GM21447 (cell line): ENCODE results near the gene GNG7.
"Not testable (repeated sequence)": the region's sequence is repeated elsewhere in the genome, so short reads cannot be mapped to it uniquely, and the experiment has no call there.

Source experiments
- ATAC-seq: cut with Tn5 transposase; IDR thresholded peaks from one replicate; pipeline ENCODE4 v1.9.1; 2021; ENCODE audit not compliant: unreplicated experiment

The GNG7 gene

GRCh38 chr19:2646866-2647535, 55.5 kb downstream of the GNG7 start:
- no peak for ATAC-seq

DNA sequence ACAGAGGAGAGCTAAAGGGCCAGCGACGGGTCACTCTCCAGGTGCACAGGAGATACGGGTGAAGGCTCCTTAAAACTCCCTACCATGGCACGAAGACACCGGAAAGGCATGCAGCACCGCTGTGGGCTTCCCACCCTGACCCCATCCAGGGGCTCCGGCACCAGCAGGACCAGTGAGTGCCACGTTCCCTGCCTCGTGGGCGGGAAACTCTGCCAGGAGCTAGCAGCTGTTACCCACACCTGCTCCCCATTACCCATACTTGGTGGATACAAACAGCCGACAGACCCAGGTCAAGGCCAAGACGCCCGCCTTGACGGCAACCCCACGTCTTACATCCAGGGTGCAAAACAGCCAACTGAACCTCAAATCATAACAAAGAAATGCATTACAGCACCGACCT, 56.7 kb downstream of the GNG7 start:
- no peak for ATAC-seq

GRCh38 chr19:2643123-2643737, 59.3 kb downstream of the GNG7 start:
- not testable (repeated sequence) for ATAC-seq

DNA sequence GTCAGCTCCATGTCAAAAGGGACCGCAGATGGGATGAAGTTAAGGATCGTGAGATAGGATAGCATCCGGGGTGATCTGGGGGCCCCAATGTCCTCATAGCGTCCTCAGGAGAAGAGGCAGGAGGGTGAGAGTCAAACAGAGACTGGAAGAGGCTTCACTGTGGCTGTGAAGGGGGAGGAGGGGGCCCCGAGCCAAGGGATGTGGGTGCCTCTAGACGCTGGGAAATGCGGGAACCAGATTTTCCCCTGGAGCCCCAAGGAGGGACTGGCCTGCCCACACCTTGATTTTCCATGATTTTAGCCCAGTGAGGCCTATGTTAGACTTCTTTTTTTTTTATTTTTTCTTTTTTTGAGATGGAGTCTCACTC, 61.2 kb downstream of the GNG7 start:
- no peak for ATAC-seq

DNA sequence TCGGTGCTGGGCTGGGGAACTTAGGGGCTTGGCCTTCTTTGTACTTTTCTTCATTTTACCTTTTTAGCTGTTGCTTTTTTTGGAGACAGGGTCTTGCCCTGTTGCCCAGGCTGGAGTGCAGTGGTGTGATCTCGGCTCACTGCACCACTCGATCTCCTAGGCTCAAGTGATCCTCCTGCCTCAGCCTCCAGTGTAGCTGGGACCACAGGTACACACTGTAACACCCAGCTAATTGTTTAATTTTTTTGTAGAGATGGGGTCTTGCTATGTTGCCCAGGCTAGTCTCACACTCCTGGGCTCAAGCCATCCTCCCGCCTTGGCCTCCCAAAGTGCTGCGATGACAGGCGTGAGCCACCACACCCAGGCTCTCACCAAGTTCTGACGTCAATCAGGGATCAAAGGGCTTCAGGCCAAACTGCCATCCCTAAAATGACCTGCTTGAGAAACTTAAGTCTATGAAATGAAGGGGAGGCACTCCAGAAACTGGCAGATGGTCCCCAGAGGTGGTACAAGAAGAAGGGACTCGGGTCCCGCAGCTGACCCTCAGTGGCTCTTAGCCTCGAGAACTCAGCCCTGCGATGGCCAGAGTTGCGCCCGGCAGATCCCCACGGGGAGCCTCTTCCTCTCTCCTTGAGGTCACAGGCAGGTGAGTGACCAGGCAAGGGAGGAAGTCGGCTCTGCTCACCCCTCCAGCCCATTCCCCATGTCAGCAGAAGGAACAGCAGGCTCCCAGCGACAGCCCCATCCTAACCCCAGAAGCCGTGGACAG, 61.7 kb downstream of the GNG7 start:
- ATAC-seq: no peak

DNA sequence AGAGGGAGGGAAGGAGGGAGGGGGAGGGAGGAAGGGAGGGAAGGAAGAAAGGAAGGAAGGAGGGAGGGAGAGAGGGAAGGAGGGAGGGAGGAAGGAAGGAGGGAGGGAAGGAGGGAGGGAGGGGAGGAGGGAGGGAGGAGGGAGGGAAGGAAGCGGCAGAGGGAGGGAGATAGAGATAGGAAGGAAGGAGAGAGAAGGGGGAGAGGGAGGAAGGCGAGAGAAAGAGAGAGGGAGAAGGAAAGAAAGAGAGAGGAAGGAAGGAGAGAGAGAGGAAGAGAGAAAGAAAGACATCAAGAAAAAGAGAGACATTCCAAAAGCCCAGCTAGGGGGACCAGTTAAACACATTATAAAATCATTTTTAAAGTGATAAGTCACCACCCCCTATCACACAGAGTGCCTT, 62.5 kb downstream of the GNG7 start:
- no peak for ATAC-seq

- no peak for ATAC-seq
These were observed 64.0 kb downstream of the GNG7 start for GRCh38 chr19:2638417-2638940.

GRCh38 chr19:2636897-2637683, 65.4 kb downstream of the GNG7 start:
- ATAC-seq: no peak

DNA sequence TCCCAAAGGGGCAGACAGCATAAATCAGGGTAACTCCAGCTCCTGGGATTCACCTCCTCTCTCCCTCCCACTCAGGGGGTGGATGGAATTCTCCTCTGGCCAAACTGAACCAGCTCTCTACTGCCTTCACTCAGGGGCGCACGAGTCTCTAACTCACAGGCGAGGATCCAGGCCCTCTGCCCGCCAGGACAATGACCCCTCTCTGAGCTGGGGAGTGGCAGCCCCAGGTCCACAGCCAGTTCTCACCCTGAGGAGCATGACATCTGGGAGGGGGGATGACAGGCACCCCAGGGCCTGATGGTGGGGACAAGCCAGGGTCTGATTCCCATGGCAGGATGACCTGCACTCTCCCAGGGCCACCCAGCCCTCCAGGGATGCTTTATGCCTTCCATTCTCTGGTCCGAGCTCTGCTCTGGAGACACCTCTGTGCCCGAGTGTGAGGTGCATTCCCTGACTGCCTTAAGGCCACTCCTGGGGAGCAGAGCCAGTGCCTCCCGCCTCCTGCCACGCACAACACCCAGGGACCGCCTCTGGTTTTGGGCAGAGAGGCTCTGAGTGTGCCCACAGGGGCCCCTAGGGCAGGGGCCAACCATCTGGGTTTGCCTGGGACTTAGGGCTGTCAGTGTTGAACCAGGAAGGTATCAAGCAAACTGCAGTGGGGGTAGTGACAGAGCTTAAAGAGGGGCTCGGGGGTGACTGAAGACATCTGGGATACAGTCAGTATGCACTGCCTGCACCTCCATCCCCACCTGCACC, 66.2 kb downstream of the GNG7 start:
- ATAC-seq: no peak

GRCh38 chr19:2634960-2635359, 67.5 kb downstream of the GNG7 start:
- no peak for ATAC-seq

- ATAC-seq: no peak
These were observed 68.1 kb downstream of the GNG7 start for GRCh38 chr19:2634228-2634951.

GRCh38 chr19:2633693-2634075, 68.8 kb downstream of the GNG7 start:
- ATAC-seq: no peak

GRCh38 chr19:2631213-2631821, 71.2 kb downstream of the GNG7 start:
- ATAC-seq: no peak

GRCh38 chr19:2630352-2631001, 72.0 kb downstream of the GNG7 start:
- no peak for ATAC-seq

DNA sequence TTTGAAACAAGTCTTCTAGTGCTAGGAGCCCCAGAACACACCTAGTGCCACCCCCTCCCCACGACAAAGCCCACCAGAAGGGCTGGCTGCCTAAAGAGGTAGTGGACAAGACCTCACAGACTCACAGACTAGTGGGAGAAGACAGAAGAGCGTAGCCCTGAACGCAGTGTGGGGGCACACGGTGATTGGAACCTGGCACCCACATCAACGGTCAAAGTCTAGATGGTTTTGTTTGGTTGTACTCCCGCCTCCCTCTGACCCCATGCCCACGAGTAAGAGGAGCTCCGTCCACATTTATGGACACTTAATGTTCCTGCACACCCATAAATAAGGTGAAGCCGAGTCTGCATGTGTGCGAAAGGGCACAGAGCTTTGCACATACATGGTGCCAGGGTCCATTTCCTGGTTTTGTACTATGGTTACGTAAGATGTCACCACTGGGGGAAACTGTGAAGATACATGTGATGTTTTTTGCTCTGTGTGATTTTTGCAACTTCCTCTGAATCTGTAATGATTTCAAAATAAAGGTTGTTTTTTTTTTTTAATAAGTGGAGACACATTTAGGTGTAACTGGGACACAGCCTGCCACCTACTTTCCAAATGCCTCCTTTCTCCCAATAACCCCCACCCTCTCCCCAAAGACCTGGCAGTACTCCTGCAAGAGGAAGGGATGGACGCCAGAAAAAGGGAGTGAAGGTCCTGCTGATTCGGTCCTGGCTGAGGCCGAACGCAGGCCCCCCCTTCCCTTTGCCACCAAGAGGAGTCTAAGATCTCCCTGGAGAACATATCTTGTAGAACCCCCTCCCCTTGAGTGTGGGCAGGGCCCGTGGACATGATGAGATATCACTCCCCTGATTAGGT, 72.8 kb downstream of the GNG7 start:
- ATAC-seq: no peak

GRCh38 chr19:2628597-2628996, 73.9 kb downstream of the GNG7 start:
- no peak for ATAC-seq

- ATAC-seq: no peak
These were observed 74.6 kb downstream of the GNG7 start for GRCh38 chr19:2627855-2628254.

- peak; percentile 43 for ATAC-seq
These were observed 75.1 kb downstream of the GNG7 start for GRCh38 chr19:2627319-2627829.
